Ovary (tissue), 9 donors: ENCODE results near the gene SFMBT2. TPM values are rescaled to one million over a fixed set of nuclear protein-coding genes. Genes with fewer than 3 reads are reported as not detected.

Source experiments
- DNase-seq, 5 donors: peaks; one replicate each; pipeline ENCODE4 v3.0.0-alpha.2; 2019 to 2020
- H3K27ac ChIP-seq, 2 donors: fragments of 200-600 bp; one replicate each; pipeline versions ENCODE4 v1.5.1 to v1.8.0; 2019 to 2022
- H3K27me3 ChIP-seq: fragments of 200-600 bp; one replicate; pipeline ENCODE4 v1.8.0; 2022
- H3K36me3 ChIP-seq: fragments of 200-600 bp; sonication (generic); one replicate; pipeline ENCODE4 v1.5.1; 2019
- H3K4me1 ChIP-seq: one replicate; pipeline ENCODE4 v1.8.1; 2013; ENCODE audit warnings: mild to moderate bottlenecking, moderate library complexity; ENCODE audit not compliant: insufficient read depth
- H3K4me3 ChIP-seq: fragments of 200-600 bp; sonication (generic); one replicate; pipeline ENCODE4 v1.5.1; 2017
- H3K9me3 ChIP-seq, 2 donors: fragments of 200-600 bp in 1 of 2; sonication (generic) in 1 of 2; one replicate each; pipeline versions ENCODE4 v1.5.1 to v1.8.1; 2013 to 2019; ENCODE audit warnings: mild to moderate bottlenecking in 1 of 2, moderate library complexity in 1 of 2
- CTCF ChIP-seq, 3 donors: fragments of 450-650 bp in 2 of 3; fragments of 200-600 bp in 1 of 3; IDR thresholded peaks; one replicate each; pipeline versions ENCODE4 v1.5.1 to v1.8.0; 2016 to 2022; ENCODE audit warnings: antibody characterized with exemption in 3 of 3, mild to moderate bottlenecking in 1 of 3
- EP300 ChIP-seq: sonication (generic); formaldehyde crosslinking; IDR thresholded peaks from one replicate; pipeline ENCODE4 v1.6.1; 2017; ENCODE audit warnings: antibody characterized with exemption
- POLR2A ChIP-seq: fragments of 450-650 bp; IDR thresholded peaks from one replicate; pipeline ENCODE4 v1.6.1; 2017; ENCODE audit warnings: antibody characterized with exemption, mild to moderate bottlenecking, moderate library complexity
- WGBS, 3 donors: extraction: QIAGEN DNeasy Blood & Tissue Kit in 1 of 3; methylation state at CpG; one replicate each; pipeline versions ENCODE4 v1.1.5 to v1.1.7; 2013 to 2017; 5-methylcytosine and 5-hydroxymethylcytosine counted together
- intact Hi-C, 4 donors: fragments of 100-400 bp; cut with DNase I; formaldehyde crosslinking; loops; one replicate each; pipeline versions ENCODE4 v1.11.0 to v1.15.1; 2022 to 2023
- polyA plus RNA-seq, 2 donors: library from polyadenylated mRNA; stranded (reverse); fragments of 200-250 nt in 1 of 2; fragments of 350-450 nt in 1 of 2; fragmentation: Illumina TruSeq in 1 of 2; extraction: RNeasy Lipid Tissue Mini Kit (QIAGEN cat#74804) in 1 of 2; gene quantifications; one replicate each; pipeline ENCODE4 v1.2.3, GENCODE V29; 2013 to 2014
- total RNA-seq, 7 donors: library from RNA; depleted of rRNA in 2 of 7; stranded (reverse); fragments of >200 nt in 2 of 7; fragmentation: NEBNext Ultra II Directional in 3 of 7; extraction: Animal tissue kit (Norgen Biotek cat#: 25700) in 3 of 7; gene quantifications; one replicate each; pipeline versions ENCODE4 v1.1.0 to v1.2.4, GENCODE V29; 2016 to 2023
- donor health status: DM: no; HTN: no; CAD: no; lungs with moderate emphysema.
- donor health status: DM: no; HTN: no; CAD: no.
- donor health status: Bipolar disorder and iron deficiency.
- donor health status: DM: yes; HTN: yes; CAD: no.
- donor health status: DM: no; HTN: no; CAD: no.
- donor health status: DM: yes; HTN: yes; CAD: no.

Gene SFMBT2
- total and polyA plus RNA-seq, 9 donors, result 5.0 to 28.1 (median 17.8) TPM

- H3K27me3 ChIP-seq, result no peaks in the 10 kb centered on the region
- no peaks in the 10 kb centered on the region for H3K36me3 ChIP-seq
- H3K4me1 ChIP-seq, result no peaks in the 10 kb centered on the region
- no peaks in the 10 kb centered on the region for H3K9me3 ChIP-seq
- intact Hi-C loops, result no loop called here
- no peak overlapping the region for H3K4me3 ChIP-seq
- WGBS, 3 donors, result 68 to 79% (median 69%) methylated on average over 14 of the region's 14 CpGs
- TF ChIP-seq POLR2A, result no peak
- TF ChIP-seq CTCF (IDR thresholded peaks at IDR 0.05), result no peak
- no peak for TF ChIP-seq EP300
- no peak for DNase-seq
- H3K27ac ChIP-seq, result no peak overlapping the region
Measured at GRCh38 chr10:7119325-7120015, 291.4 kb downstream of the SFMBT2 start.

- Histone ChIP-seq H3K36me3 (no peaks in the 10 kb centered on the region), H3K27me3 (no peaks in the 10 kb centered on the region), H3K9me3 (no peaks in the 10 kb centered on the region), H3K27ac (no peak overlapping the region), H3K4me1 (no peaks in the 10 kb centered on the region), H3K4me3 (no peak overlapping the region)
- TF ChIP-seq POLR2A (no peak), CTCF (IDR thresholded peaks at IDR 0.05) (no peak), EP300 (no peak)
- intact Hi-C loops, result no loop called here
- DNase-seq, result no peak
- 84% methylated on average over 17 of the region's 17 CpGs for WGBS, 3 donors
Measured at GRCh38 chr10:7117806-7118674, 292.8 kb downstream of the SFMBT2 start.

GRCh38 chr10:7117177-7117799, 293.5 kb downstream of the SFMBT2 start:
- TF ChIP-seq CTCF (IDR thresholded peaks at IDR 0.05), result no peak
- no peak for TF ChIP-seq POLR2A
- no peak for TF ChIP-seq EP300
- WGBS, 3 donors, result 81 to 84% (median 82%) methylated on average over 5 of the region's 5 CpGs
- Histone ChIP-seq H3K27me3 (no peaks in the 10 kb centered on the region), H3K9me3 (no peaks in the 10 kb centered on the region), H3K4me3 (no peak overlapping the region), H3K4me1 (no peaks in the 10 kb centered on the region), H3K36me3 (no peaks in the 10 kb centered on the region), H3K27ac (no peak overlapping the region)
- DNase-seq, result no peak
- intact Hi-C loops, result no loop called here

GRCh38 chr10:7111561-7111960, 299.3 kb downstream of the SFMBT2 start:
- TF ChIP-seq POLR2A (no peak), CTCF (IDR thresholded peaks at IDR 0.05) (no peak), EP300 (no peak)
- WGBS, 3 donors, result 67 to 82% (median 81%) methylated on average over 3 of the region's 3 CpGs

More at GRCh38 chr10:7111561-7111960, 299.3 kb downstream of the SFMBT2 start:
- Histone ChIP-seq H3K4me1 (no peaks in the 10 kb centered on the region), H3K36me3 (no peaks in the 10 kb centered on the region), H3K27ac (no peak overlapping the region), H3K27me3 (no peaks in the 10 kb centered on the region), H3K9me3 (no peaks in the 10 kb centered on the region), H3K4me3 (no peak overlapping the region)
- intact Hi-C loops, result no loop called here
- DNase-seq, result no peak
